NCI-H2029 treated with DMSO at 0.1 percent for 48 hours (cell line): ENCODE results near the gene TMPRSS11D.
A peak's percentile ranks its signal among the peaks of the same experiment; 100 is the strongest.

Experiments used
- DNase-seq: peaks from one replicate; lab custom pipeline; 2025; lab: John Stamatoyannopoulos, UW

Gene TMPRSS11D

GRCh38 chr4:67883902-67884301 is at the start of gene TMPRSS11D:
Gene TMPRSS11D (minus strand): TSS chr4:67884002. CDS start chr4:67883933, 69 bp downstream.
- no peak for DNase-seq

GRCh38 chr4:67933038-67933437 is 49.2 kb upstream of the TMPRSS11D start:
- no peak for DNase-seq

- DNase-seq: no peak
Measured at GRCh38 chr4:67931256-67931655, 47.5 kb upstream of the TMPRSS11D start.

- DNase-seq: no peak
Measured at GRCh38 chr4:67929426-67929825, 45.6 kb upstream of the TMPRSS11D start.

- peak; percentile 52 for DNase-seq
Measured at GRCh38 chr4:67928546-67928945, 44.7 kb upstream of the TMPRSS11D start.

GRCh38 chr4:67927251-67927650 is 43.4 kb upstream of the TMPRSS11D start:
- no peak for DNase-seq

GRCh38 chr4:67926485-67926884 is 42.7 kb upstream of the TMPRSS11D start:
- no peak for DNase-seq

- DNase-seq: no peak
Measured at GRCh38 chr4:67922697-67923096, 38.9 kb upstream of the TMPRSS11D start.

- no peak for DNase-seq
Measured at GRCh38 chr4:67918428-67918827, 34.6 kb upstream of the TMPRSS11D start.

- no peak for DNase-seq
Measured at GRCh38 chr4:67915400-67915966, 31.7 kb upstream of the TMPRSS11D start.

- DNase-seq: no peak
Measured at GRCh38 chr4:67912080-67912479, 28.3 kb upstream of the TMPRSS11D start.

GRCh38 chr4:67911638-67912037 is 27.8 kb upstream of the TMPRSS11D start:
- DNase-seq: no peak

- DNase-seq: no peak
Measured at GRCh38 chr4:67911141-67911540, 27.3 kb upstream of the TMPRSS11D start.

GRCh38 chr4:67910585-67910905 is 26.7 kb upstream of the TMPRSS11D start:
- no peak for DNase-seq

GRCh38 chr4:67909905-67910584 is 26.2 kb upstream of the TMPRSS11D start:
- no peak for DNase-seq

- no peak for DNase-seq
Measured at GRCh38 chr4:67907650-67908049, 23.8 kb upstream of the TMPRSS11D start.

- DNase-seq: no peak
Measured at GRCh38 chr4:67899096-67899495, 15.3 kb upstream of the TMPRSS11D start.

GRCh38 chr4:67897686-67898085 is 13.9 kb upstream of the TMPRSS11D start:
- DNase-seq: no peak

GRCh38 chr4:67896421-67897065 is 12.7 kb upstream of the TMPRSS11D start:
- DNase-seq: no peak

- no peak for DNase-seq
Measured at GRCh38 chr4:67894659-67895058, 10.9 kb upstream of the TMPRSS11D start.

- DNase-seq: no peak
Measured at GRCh38 chr4:67892905-67893304, 9.1 kb upstream of the TMPRSS11D start.

- no peak for DNase-seq
Measured at GRCh38 chr4:67892253-67892652, 8.5 kb upstream of the TMPRSS11D start.

- no peak for DNase-seq
Measured at GRCh38 chr4:67891645-67892044, 7.8 kb upstream of the TMPRSS11D start.

GRCh38 chr4:67886281-67886680 is 2.5 kb upstream of the TMPRSS11D start:
- DNase-seq: no peak
